Measurements from ENCODE around the gene TEC.
A peak's percentile ranks its signal among the peaks of the same experiment; 100 is the strongest.

The TEC gene

GRCh38 chr4:48163746-48164145 is 105.9 kb downstream of the TEC start:
- no peak for DNase-seq (ENCODE audit: low read depth)

GRCh38 chr4:48162162-48162561 is 107.5 kb downstream of the TEC start:
- DNase-seq (ENCODE audit: low read depth), result no peak

DNA sequence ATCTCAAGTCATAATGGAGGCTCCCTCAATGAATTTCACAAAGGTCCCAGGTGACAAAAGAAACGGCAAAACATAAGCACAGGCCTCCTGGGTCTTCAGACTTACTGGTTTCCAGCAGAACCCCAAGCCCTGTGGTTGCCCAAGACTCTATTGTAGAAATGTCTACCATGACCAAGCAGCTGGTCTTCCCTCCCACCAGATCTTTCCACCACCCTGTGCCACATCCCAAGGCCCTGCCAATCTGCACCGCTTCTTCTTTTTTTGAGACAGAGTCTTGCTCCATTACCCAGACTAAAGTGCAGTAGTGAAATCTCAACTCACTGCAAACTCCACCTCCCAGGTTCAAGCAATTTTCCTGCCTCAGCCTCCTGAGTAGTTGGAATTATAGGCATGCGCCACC is 112.4 kb downstream of the TEC start:
- DNase-seq (ENCODE audit: low read depth), result no peak

GRCh38 chr4:48156423-48156822 is 113.2 kb downstream of the TEC start:
- DNase-seq (ENCODE audit: low read depth), result no peak

DNA sequence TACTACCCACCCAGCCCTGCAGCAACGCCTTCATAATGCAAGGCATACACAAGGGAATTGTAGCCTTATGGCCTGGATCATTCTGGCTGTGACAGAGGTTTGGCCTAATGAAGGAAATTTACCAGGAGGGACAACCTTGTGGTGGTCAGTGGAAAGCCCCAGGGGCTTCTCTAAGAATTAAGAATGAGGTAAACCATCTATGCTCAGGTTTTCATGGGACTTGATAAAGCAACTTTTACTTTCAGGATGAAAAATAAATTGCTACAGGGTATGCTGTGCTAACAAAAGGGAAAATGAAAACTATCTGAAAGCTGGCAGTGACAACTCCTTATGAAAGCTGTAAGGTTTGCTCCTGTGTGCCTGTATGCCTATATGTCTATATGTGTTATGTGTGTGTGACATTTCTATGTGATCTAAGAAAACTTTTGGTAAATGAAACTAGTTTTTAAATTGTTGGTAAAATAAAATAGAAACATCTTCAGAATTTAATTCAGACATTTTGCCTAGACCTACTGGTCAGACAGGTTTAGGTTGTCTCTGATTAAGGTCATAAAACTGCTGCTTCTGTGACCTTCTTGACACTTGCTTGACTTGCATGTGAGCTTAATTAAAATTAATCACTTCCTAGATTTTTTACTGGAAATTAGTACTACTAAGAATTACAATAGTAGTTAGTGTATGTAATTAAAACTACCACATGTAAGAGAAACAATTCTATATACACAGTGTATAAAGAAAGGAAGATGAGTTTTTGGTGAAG is 115.7 kb downstream of the TEC start:
- DNase-seq (ENCODE audit: low read depth), result no peak

DNA sequence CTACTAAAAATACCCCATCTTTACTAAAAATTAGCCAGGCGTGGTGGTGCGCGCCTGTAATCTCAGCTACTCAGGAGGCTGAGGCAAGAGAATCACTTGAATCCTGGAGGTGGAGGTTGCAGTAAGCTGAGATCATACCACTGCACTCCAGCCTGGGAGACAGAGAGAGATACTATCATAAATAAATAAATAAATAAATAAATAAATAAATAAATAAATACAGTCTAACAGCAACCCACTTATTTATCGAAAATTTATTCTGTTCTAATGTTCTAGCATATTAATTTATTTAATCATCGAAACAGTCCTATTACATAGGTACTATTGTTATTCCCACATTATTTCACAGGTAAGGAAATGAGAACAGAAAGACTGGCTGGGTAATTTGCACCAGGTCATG is 117.4 kb downstream of the TEC start:
- DNase-seq (ENCODE audit: low read depth), result no peak

DNA sequence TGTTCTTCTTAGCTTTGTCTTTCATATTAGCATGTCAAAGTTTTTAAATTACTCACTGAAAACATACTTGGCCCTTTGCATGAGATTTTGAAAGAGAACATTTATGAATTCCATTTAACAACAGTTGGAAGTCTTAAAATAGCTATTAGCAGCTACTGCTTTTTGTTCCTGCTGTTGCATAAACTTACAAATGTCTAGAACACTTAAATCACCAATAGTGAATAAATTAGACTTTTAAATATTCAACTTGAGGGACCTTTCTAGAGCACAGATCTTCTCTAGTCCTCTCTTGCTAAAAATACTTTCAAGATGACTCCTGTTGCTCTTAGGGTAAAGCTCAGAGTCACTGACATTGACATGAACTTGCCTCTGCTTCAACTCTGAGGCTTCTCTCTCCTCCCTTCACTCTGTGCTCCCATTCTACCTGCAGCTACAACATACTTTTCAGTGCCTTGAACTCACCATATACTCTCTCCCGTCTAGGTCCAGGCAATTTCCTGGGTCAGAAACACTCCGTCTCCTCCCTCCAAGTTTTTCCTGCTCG is 119.7 kb downstream of the TEC start:
- DNase-seq (ENCODE audit: low read depth), result no peak

- DNase-seq (ENCODE audit: low read depth), result no peak
Measured at GRCh38 chr4:48147621-48148020, 122.0 kb downstream of the TEC start.

DNA sequence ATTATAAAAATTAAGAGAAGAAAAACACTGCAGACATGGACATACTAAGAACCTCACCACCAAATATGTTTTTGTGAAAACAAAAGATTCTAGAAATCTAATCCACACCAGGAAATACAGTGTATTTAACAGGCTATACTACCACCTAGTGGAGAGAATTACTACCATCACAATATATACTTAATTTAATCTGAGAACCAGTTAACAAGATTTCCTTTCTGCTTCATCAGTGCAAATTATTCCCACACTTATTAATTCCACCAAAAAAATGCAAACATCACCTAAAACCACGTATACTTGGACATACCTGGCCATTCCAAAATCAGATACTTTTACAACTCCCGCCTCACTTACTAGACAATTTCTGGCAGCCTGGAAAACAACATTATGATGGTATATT is 128.6 kb downstream of the TEC start:
- DNase-seq (ENCODE audit: low read depth), result no peak

GRCh38 chr4:48139691-48140090 is 129.9 kb downstream of the TEC start:
- DNase-seq (ENCODE audit: low read depth), result no peak

- DNase-seq (ENCODE audit: low read depth), result no peak
Measured at GRCh38 chr4:48138936-48139335, 130.7 kb downstream of the TEC start.

- no peak for DNase-seq (ENCODE audit: low read depth)
Measured at GRCh38 chr4:48138511-48138910, 131.1 kb downstream of the TEC start.

DNA sequence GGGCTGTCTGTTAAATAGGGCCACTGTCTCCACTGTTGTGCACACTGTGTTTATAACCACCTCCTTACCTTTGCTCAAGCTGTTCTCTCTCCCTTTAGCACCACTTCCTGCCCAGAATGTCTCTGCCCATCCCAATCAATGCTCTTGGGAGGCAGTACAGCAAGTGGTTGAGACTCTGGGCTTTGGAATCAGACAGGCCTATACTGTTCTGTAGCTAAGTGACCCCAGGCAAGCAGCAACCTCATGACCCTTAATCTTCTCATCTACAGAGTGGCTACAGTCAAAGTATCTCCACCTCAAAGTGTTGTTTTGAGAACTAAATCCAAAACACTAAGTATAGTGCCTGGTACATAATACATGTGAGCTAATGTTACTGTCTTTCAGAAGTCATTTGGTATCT is 131.8 kb downstream of the TEC start:
- no peak for DNase-seq (ENCODE audit: low read depth)

GRCh38 chr4:48134081-48134480 is 135.6 kb downstream of the TEC start, which contains the start of gene TXK:
Gene TXK, minus strand, starts transcription at chr4:48134250. Its CDS starts 80 bp downstream, at chr4:48134170.
- DNase-seq (ENCODE audit: low read depth), result no peak

DNA sequence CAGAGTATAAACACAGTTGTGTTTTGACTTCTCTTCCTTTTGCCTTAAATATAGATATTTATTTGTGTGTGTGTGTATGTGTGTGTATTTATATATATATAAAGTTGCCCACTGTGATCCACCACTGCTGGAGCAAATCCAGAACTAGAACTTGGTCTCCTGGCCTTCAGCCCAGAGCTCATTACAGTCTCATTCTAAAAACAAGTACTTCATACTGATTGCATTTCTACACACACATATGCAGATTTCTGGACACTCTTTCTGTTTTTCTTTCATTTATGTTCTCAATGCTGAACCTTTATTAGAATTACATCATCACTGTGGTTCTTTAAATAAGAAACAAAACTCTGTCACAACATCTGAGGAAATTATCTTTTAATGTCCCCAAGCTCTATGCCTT is 136.0 kb downstream of the TEC start:
- no peak for DNase-seq (ENCODE audit: low read depth)

DNA sequence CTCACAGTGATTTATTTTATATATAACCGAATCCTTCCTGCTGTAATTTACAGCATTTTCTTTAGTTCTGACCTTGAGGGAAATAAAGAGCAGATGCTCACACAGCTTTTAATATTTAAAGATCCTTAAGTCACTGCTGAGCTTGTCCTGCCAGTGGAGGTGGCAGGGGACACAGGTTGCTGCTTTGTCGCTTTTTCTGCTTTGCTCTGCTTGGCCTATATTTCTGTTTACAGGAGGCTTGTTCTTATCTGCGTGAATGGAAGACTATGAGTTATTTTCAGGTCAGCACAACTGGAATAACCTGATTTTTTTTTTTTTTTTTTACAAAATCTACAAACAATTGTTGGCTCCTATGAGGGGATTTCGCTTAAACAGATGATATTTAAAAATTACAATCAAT is 137.9 kb downstream of the TEC start:
- no peak for DNase-seq (ENCODE audit: low read depth)

GRCh38 chr4:48130100-48130499 is 139.5 kb downstream of the TEC start:
- DNase-seq (ENCODE audit: low read depth), result no peak

DNA sequence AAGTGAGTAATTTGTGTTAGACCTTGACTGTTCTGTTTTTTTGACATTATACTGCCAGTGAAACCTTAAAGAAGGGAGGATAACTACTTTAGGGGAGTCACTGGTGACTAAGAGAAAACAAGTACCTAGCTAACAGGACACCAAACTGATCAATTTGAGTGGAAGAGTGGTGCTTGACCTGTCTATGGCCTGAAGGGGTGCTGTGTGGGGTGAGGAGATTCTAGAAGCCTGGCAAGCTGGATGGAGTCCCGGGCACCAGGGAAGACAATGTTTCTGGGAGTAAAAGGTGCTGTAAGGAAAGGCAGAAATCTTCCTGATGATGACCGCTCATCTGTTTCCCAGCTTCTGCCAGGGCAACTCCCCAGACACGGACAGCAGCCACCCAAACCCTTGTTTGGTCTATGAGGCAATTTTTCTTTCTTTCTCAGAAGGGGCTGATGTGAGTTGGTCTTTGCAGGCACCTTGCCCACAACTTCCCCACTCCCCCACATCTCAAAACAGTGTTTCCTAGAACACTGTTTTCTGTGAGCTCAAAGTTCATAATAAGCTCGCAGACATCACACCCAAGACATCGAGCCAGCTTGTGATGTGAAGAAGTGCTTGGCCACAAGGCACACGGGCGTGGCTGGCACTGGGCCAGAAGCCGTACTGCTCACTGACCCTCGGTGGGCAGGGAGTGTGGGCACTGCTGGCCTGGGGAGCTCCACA is 140.2 kb downstream of the TEC start:
- DNase-seq (ENCODE audit: low read depth), result peak; percentile 24

DNA sequence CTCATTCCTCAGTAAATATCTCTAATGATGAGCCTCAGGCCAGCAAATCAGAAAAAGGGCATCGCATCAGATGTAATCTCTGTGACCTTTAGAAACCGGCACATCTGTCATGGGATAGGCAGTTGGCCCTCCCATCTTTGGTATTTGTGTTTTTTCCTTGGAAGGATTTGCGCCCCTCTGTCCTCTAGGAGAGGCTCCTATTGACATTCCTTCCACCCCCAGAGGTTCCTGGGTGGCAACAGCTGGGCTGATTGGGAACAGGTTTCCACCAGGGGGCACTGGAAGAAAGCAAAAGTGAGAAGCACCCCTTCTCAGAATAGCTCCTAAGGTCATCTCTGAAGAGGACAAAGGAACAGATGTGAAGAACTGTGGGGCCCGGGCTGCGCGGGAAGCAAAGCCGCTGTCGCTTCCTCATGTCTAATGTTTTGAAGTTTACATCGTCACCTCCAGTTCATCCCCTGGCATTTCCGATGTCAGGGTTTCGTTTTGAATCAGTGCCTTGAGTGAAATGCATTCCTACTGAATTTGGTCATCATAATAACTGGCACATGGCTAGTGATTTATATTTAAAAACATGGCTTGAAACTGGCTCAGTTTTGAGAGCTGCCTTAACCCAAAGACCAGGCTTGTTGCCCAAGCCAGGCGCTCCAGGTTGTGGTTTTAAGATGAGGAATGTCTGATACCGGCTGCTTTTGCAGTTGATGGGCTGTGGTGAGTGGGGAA is 141.8 kb downstream of the TEC start:
- DNase-seq (ENCODE audit: low read depth), result peak; percentile 59

DNA sequence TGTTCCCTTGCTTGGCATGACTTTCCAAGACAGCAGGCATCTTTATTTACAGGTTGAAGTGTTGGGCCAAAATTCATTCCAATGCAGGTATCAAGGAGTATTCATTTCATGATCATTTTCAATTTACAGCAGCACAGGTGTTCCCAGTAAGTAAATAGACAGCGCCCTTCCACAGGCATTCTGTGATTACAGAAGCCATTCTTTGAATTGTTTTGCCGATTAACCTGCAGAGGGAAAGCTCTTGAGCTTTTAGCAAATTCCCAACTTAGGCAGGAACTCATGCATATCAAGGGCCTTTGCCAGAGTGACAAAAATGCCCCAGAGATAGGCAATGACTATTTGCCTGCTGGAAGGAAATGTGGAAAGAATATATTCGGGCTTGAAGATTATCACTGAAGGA is 142.4 kb downstream of the TEC start:
- no peak for DNase-seq (ENCODE audit: low read depth)

DNA sequence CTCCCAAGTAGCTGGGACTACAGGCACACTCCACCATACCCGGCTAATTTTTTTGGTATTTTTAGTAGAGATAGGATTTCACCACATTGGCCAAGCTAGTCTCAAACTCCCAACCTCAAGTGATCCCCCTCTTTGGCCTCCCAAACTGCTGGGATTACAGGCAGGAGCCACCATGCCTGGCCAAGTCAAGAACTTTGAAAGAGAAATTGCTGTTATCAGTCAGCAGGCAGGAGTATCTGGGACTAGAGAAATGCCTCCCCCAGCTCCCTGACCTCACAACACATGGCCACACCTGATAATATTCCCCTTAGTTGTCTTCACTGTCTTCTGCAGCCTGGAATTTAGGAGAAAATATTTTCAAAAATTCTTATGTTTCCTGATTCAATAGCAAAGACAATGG is 143.0 kb downstream of the TEC start:
- DNase-seq (ENCODE audit: low read depth), result no peak

DNA sequence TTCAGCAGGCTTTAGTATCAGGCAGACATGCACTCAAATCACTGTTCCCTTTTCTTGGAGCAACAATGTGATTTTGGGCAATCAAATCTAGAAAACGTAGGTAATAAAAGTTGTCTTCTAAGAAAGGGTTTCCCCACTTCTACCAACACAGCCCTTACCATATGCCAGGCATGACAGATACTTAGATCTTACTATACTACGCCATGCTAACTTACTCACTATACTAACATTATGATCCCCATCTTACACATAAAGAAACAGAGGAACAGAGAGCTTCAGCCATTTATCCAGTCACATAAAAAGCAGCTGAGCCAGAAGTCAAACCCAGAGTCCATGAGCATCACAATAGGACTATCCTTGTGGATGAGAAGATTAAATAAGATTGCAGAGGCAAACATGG is 144.8 kb downstream of the TEC start:
- no peak for DNase-seq (ENCODE audit: low read depth)

DNA sequence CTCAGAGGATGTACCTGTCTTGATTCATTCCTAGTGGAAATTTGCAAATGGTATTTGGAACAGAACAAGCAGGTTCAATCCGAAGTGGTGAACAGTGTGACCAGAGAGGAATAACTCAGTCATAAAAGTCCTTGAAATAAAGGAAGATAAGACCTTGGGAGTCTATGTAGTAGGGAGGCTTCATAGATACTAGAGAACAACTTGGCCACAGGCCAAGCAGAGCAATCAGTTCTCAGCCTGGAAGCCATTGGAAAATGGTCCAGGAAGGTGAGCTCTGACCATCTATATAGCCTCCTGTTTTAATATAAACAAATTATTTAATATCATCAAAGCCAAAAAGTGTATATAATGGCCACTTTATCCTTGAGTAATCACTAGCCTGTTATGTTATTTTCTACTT is 146.9 kb downstream of the TEC start:
- no peak for DNase-seq (ENCODE audit: low read depth)

All from stimulated activated CD8-positive, alpha-beta memory T cell treated with anti-CD3 and anti-CD28 coated beads, Interleukin-4, amount 100 ng/mL, for 24 hours (primary cell).